Muscle layer of duodenum (tissue), 2 donors: ENCODE data around the gene S100A11.

Experiments
- H3K27ac ChIP-seq: one replicate; pipeline ENCODE4 v1.7.0; 2013; ENCODE audit warnings: mild to moderate bottlenecking, low read length
- H3K27me3 ChIP-seq: one replicate; pipeline ENCODE4 v1.7.0; 2013; ENCODE audit warnings: low read depth, mild to moderate bottlenecking, control low read depth, low read length
- H3K36me3 ChIP-seq, 2 donors: one replicate each; pipeline ENCODE4 v1.7.0; 2013; ENCODE audit warnings: low read length in 2 of 2, control low read depth in 1 of 2, mild to moderate bottlenecking in 1 of 2; ENCODE audit not compliant: insufficient read depth in 2 of 2, control insufficient read depth in 1 of 2
- H3K4me1 ChIP-seq, 2 donors: one replicate each; pipeline ENCODE4 v1.7.0; 2013; ENCODE audit warnings: low read length in 2 of 2, mild to moderate bottlenecking in 2 of 2, control low read depth in 1 of 2, moderate library complexity in 1 of 2; ENCODE audit not compliant: insufficient read depth in 2 of 2, control insufficient read depth in 1 of 2
- H3K4me3 ChIP-seq, 2 donors: one replicate each; pipeline ENCODE4 v1.7.0; 2013; ENCODE audit warnings: low read length in 2 of 2, low read depth in 1 of 2, mild to moderate bottlenecking in 1 of 2
- H3K9me3 ChIP-seq, 2 donors: one replicate each; pipeline ENCODE4 v1.7.0; 2013; ENCODE audit warnings: low read length in 2 of 2, control low read depth in 1 of 2, mild to moderate bottlenecking in 1 of 2; ENCODE audit not compliant: control insufficient read depth in 1 of 2
- donor health status: healthy.

Gene S100A11

DNA sequence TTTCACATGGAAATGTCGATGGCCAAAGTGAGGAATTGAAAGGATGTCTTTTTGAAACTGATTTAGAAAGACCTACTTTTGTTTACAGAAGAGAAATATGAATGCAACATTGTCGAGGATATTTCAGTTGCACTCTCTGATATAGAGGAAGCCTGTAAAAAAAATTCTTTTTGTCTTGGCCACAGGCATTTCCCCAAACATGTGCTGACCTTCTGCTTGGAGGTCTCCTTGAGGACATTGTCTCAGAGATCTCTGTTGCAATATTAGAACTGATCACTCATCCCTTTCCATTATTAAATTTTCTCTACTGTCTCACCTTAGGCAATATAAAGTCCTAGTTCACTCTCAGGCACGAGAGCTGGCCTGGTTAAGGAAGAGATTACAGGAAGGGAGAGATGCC, 16.0 kb downstream of the S100A11 start:
- Histone ChIP-seq H3K27ac (no peak overlapping the region), H3K9me3 (no peaks in the 10 kb centered on the region), H3K36me3 (no peaks in the 10 kb centered on the region), H3K4me1 (no peaks in the 10 kb centered on the region), H3K27me3 (no peaks in the 10 kb centered on the region), H3K4me3 (no peak overlapping the region)

- Histone ChIP-seq H3K27me3 (no peaks in the 10 kb centered on the region), H3K27ac (no peak overlapping the region), H3K36me3 (no peaks in the 10 kb centered on the region), H3K4me1 (no peaks in the 10 kb centered on the region), H3K9me3 (no peaks in the 10 kb centered on the region), H3K4me3 (no peak overlapping the region)
Observed at GRCh38 chr1:152018537-152018936, 18.3 kb downstream of the S100A11 start.

DNA sequence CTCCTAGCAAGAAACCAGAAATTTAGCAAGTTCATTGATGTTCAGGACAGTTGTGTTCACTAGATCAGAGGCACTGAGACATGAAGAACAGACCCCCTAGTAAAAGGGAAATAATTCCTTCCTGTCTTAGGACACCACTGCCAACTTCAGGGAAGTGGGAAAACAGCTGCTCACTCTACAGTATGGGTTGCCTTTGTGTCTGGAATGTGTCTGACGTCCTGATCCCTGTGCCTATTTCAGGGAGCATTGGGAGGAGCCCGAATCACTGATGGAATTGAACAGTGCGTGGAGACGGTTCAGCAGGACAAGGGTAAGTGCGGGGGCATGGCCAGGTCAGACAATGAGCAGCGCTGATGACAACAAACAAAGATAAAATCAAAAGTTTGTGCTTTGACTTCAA, 21.0 kb downstream of the S100A11 start:
- no peak overlapping the region for H3K4me3 ChIP-seq
- H3K4me1 ChIP-seq: no peaks in the 10 kb centered on the region
- H3K9me3 ChIP-seq: no peaks in the 10 kb centered on the region
- no peaks in the 10 kb centered on the region for H3K27me3 ChIP-seq
- no peak overlapping the region for H3K27ac ChIP-seq
- no peaks in the 10 kb centered on the region for H3K36me3 ChIP-seq

DNA sequence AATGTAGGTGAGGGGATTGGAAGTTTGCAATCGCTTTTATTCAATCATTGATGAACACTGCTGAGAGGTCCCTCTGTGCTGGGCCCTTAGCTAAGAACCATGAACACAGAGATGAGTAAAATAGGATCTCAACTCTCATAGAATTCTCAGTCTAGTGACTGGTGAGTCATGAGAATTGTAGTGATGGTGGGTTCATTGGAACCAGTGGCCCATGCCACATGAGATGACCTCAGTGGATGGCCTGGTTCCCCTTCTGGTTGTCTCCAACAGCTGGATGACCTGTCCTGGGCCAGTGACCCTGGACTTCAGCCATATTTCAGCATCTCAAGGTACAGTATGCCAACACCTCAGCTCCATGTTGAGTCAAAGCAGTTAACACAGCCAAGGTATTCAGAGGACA, 21.9 kb downstream of the S100A11 start:
- no peaks in the 10 kb centered on the region for H3K9me3 ChIP-seq
- H3K27me3 ChIP-seq: no peaks in the 10 kb centered on the region
- H3K4me1 ChIP-seq: no peaks in the 10 kb centered on the region
- no peak overlapping the region for H3K27ac ChIP-seq
- H3K36me3 ChIP-seq: no peaks in the 10 kb centered on the region
- no peak overlapping the region for H3K4me3 ChIP-seq

DNA sequence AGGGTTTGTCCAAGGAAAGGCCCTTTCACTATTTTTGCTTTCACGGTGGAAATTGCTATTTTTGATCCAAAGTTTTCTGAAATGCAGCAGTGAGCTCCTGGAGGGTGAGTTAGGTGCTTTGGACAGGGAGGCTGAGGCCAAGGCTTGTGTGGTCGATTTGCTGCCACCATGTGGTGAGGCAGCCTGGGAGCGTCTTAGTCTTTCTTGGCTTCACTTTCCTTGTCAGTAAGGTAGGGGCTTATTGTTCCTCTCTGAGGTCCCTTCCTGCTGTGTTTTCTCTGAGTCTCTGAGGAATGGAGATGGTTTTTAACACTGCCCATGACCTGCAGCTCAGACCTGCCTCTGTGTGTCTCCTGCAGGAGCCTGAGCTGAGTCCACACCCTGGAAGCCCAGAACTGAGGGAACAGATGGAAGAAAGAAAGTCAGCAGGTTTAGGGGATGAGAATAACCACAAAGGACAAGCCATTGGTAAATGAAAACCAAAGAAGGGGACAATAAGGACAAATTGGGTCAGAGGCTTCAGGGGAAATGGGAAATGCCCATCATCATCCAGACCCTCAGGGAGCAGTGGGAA, 23.1 kb downstream of the S100A11 start:
- Histone ChIP-seq H3K27ac (no peak overlapping the region), H3K9me3 (no peaks in the 10 kb centered on the region), H3K27me3 (no peaks in the 10 kb centered on the region), H3K4me3 (no peak overlapping the region), H3K36me3 (no peaks in the 10 kb centered on the region), H3K4me1 (no peaks in the 10 kb centered on the region)

DNA sequence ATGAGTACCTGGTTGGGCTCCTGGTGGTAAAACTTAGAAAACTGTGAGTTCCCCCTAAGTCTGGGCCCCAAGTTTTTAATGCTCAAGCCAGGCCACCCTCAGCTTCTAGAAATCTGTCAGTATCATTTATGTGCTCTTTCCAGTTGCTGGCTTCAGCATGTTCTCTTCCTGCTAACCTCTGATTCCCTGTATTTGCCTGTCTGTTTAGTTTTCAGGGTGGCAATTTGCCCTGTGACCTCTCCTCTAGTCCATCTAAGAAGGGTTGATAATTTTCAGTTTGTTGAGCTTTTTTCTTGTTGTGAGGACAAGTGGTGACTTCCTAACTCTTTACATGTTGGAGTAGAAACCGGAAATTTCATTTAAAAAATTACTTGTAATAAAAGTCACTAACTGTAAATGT, 27.1 kb downstream of the S100A11 start:
- H3K9me3 ChIP-seq: no peaks in the 10 kb centered on the region
- H3K4me3 ChIP-seq: no peak overlapping the region
- no peaks in the 10 kb centered on the region for H3K36me3 ChIP-seq
- no peaks in the 10 kb centered on the region for H3K4me1 ChIP-seq
- H3K27ac ChIP-seq: no peak overlapping the region
- H3K27me3 ChIP-seq: no peaks in the 10 kb centered on the region

GRCh38 chr1:152007047-152007446, 29.8 kb downstream of the S100A11 start:
- no peak overlapping the region for H3K4me3 ChIP-seq
- no peaks in the 10 kb centered on the region for H3K4me1 ChIP-seq
- no peak overlapping the region for H3K27ac ChIP-seq
- no peaks in the 10 kb centered on the region for H3K27me3 ChIP-seq
- no peaks in the 10 kb centered on the region for H3K36me3 ChIP-seq
- no peaks in the 10 kb centered on the region for H3K9me3 ChIP-seq

DNA sequence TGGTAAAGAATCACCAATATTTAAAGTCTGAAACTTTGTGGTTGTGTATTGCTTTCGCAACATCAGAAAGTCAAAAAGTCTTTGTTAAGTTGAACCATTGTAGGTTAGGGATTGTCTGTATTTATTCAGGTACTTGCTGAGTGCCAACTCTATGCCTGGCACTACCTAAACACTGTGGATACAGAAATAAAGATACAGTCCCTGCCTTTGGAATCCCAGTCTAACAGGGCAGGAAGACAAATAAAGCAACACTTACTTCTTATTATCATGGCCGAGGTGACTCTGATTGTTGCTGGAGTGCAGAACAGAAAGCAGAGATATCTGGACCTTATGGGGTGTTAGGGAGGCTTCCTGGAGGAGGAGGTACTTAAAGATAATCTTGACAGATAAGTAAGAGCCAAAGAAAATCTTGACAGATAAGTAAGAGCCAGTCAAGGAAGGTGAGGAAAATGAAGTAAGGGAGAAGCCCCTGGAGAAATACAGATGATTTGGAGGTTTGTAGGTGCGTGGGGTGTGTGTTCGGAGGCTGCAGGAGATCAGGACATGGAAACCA, 31.4 kb downstream of the S100A11 start:
- H3K27me3 ChIP-seq: no peaks in the 10 kb centered on the region
- no peaks in the 10 kb centered on the region for H3K4me1 ChIP-seq
- H3K4me3 ChIP-seq: no peak overlapping the region
- no peaks in the 10 kb centered on the region for H3K36me3 ChIP-seq
- H3K27ac ChIP-seq: no peak overlapping the region
- H3K9me3 ChIP-seq: no peaks in the 10 kb centered on the region

GRCh38 chr1:152003846-152004442, 32.9 kb downstream of the S100A11 start:
- Histone ChIP-seq H3K4me1 (no peaks in the 10 kb centered on the region), H3K9me3 (no peaks in the 10 kb centered on the region), H3K4me3 (no peak overlapping the region), H3K36me3 (no peaks in the 10 kb centered on the region), H3K27ac (no peak overlapping the region), H3K27me3 (no peaks in the 10 kb centered on the region)

- Histone ChIP-seq H3K4me1 (no peaks in the 10 kb centered on the region), H3K27me3 (no peaks in the 10 kb centered on the region), H3K27ac (no peak overlapping the region), H3K36me3 (no peaks in the 10 kb centered on the region), H3K9me3 (no peaks in the 10 kb centered on the region), H3K4me3 (no peak overlapping the region)
Observed at GRCh38 chr1:152002960-152003359, 33.8 kb downstream of the S100A11 start.

DNA sequence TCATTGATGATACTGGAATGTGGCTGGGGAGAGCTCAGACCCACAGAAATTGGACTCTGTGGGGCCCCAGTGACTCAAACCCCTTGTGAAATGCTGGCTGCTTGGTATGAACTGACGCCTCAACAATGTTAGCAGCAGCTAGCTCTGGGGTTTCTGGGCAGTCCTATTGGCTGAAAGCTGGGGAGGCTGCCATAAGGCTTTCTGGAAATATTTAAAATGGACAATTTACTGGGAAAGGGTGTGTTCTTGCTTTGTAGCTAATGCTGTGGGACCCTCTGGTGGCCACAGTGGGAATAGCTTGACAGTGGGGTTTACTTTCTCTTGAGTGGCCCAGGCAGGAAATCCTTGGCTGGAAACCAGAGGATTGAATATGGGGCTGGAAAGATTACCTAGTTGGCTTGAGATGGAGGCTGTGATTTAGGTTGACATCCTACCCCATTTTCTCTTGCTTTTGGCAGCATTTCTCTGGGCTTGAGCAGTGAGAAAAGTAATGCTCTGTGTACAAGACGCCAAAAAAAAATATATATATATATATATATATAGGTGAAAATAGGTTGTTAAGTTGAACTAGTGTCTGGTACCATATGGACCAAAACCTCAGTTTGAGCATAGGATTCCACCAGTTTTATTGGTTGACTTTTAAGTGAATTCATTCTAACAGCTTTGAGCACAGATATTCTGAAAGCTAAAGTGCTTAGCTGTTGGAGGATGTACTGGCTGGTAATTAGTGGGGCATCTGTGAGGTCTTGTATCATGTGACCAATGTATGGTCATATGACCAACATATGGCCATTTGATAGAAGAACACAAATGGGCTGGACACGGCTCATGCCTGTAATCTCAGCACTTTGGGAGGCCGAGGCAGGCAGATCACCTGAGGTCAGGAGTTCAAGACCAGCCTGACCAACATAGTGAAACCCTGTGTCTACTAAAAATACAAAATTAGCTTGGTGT, 34.9 kb downstream of the S100A11 start:
- Histone ChIP-seq H3K27me3 (no peaks in the 10 kb centered on the region), H3K4me1 (no peaks in the 10 kb centered on the region), H3K4me3 (no peak overlapping the region), H3K36me3 (no peaks in the 10 kb centered on the region), H3K27ac (peak overlapping the region; percentile 17), H3K9me3 (no peaks in the 10 kb centered on the region)
